ENCODE data around the gene DOCK7. TPM values are rescaled to one million over a fixed set of nuclear protein-coding genes. Genes with fewer than 3 reads are reported as not detected.

DOCK7 gene
- total and polyA plus RNA-seq, 2 of the 13 experiments (the other 11 are each of a cell fraction or from before 2014, with no cell fraction given): 45.7 to 67.2 TPM

- TF ChIP-seq SNAPC4 (CRISPR knock-in tag; IDR thresholded peaks at IDR 0.05): peak; percentile 42; the same call in 1 of the 2 replicates
- no peak for TF ChIP-seq MAFK (conservative IDR thresholded peaks at IDR 0.05 in 1 of 2, IDR thresholded peaks at IDR 0.05 in 1 of 2; ENCODE audit: low read length in 2 of 2)
- peak; percentile 40; the same call in 1 of the 2 replicates for TF ChIP-seq ARID5B (CRISPR knock-in tag; IDR thresholded peaks at IDR 0.05)
- TF ChIP-seq CBX1 (IDR thresholded peaks at IDR 0.05; ENCODE audit: low read depth): no peak
- no peak for TF ChIP-seq TERF1 (CRISPR knock-in tag; IDR thresholded peaks at IDR 0.05)
- TF ChIP-seq ZNF407 (CRISPR knock-in tag; IDR thresholded peaks at IDR 0.05; ENCODE audit: not compliant biosample characterization): no peak
- no peak for TF ChIP-seq TCF7L2 (IDR thresholded peaks at IDR 0.05; ENCODE audit: low read depth, low read length)
- no peak for TF ChIP-seq ZNF343 (CRISPR knock-in tag; IDR thresholded peaks at IDR 0.05)
- no peak for TF ChIP-seq RFX3 (CRISPR knock-in tag; IDR thresholded peaks at IDR 0.05)
- no peak for TF ChIP-seq HMG20A (CRISPR knock-in tag; IDR thresholded peaks at IDR 0.05; ENCODE audit: borderline replicate concordance)
- TF ChIP-seq HCFC1 (IDR thresholded peaks at IDR 0.05; ENCODE audit: low read depth, low read length): no peak
These were observed 724 bp downstream of the DOCK7 start (continued) for GRCh38 chr1:62687421-62687902.

Measured in HepG2 (cell line).